H1 (cell line): ENCODE measurements around the gene UMAD1. TPM values are rescaled to one million over a fixed set of nuclear protein-coding genes. Genes with fewer than 3 reads are reported as not detected.

ENCODE experiments used
- CTCF ChIA-PET: fragments of 300-600 bp; sonication (Branson Sonifier 250); formaldehyde crosslinking; loops from one replicate; lab custom pipeline; 2021; ENCODE audit not compliant: partially characterized antibody; lab: Charles Lee
- POLR2A ChIA-PET: fragments of 300-600 bp; sonication (Branson Sonifier 250); formaldehyde crosslinking; loops from one replicate; lab custom pipeline; 2021; ENCODE audit warnings: inconsistent platforms; ENCODE audit not compliant: partially characterized antibody; lab: Charles Lee
- DNase-seq, 2 experiments: peaks; one replicate each; pipeline versions ENCODE4 v3.0.0 to v3.0.0-alpha.2; 2010 to 2022; ENCODE audit warnings: low spot score in 2 of 2, low read depth in 1 of 2, mixed read lengths in 1 of 2
- FAIRE-seq: peaks from 2 replicates; lab custom pipeline; 2011; peaks lifted over from hg19 to GRCh38; lab: Jason Lieb, UNC
- H2AFZ ChIP-seq: 2 replicates; pipeline ENCODE4 v1.8.1; 2012; ENCODE audit warnings: low read length, inconsistent platforms
- H2AK5ac ChIP-seq: 2 replicates; pipeline ENCODE4 v1.6.1; 2013; ENCODE audit warnings: low read depth, low read length
- H2BK120ac ChIP-seq: replicated peaks from 2 replicates; pipeline ENCODE3; 2013; ENCODE audit warnings: low read depth, low read length, inconsistent platforms
- H2BK12ac ChIP-seq: 2 replicates; pipeline ENCODE4 v1.6.1; 2013; ENCODE audit warnings: low read depth, low read length
- H2BK15ac ChIP-seq: 2 replicates; pipeline ENCODE4 v1.6.1; 2013; ENCODE audit warnings: low read length
- H2BK20ac ChIP-seq: 2 replicates; pipeline ENCODE4 v1.6.1; 2013; ENCODE audit warnings: low read length
- H2BK5ac ChIP-seq: 2 replicates; pipeline ENCODE4 v1.6.1; 2013; ENCODE audit warnings: low read depth, low read length
- H3K14ac ChIP-seq: 2 replicates; pipeline ENCODE4 v1.6.1; 2013; ENCODE audit warnings: inconsistent platforms; ENCODE audit not compliant: insufficient read length
- H3K18ac ChIP-seq: 2 replicates; pipeline ENCODE4 v1.6.1; 2013; ENCODE audit warnings: low read length; ENCODE audit errors: extremely low read depth
- H3K23ac ChIP-seq: 2 replicates; pipeline ENCODE4 v1.6.1; 2013; ENCODE audit warnings: inconsistent platforms; ENCODE audit not compliant: insufficient read length
- H3K23me2 ChIP-seq: 2 replicates; pipeline ENCODE4 v1.6.1; 2013; ENCODE audit warnings: low read depth, low read length
- H3K27ac ChIP-seq: 2 replicates; pipeline ENCODE4 v1.6.1; 2011; ENCODE audit warnings: low read depth, low read length, inconsistent platforms
- H3K27me3 ChIP-seq, 4 experiments: replicated peaks in 1 of 4; 1 replicate in 1 of 4; 2 replicates in 3 of 4; pipeline versions ENCODE4 v1.6.1 to v1.8.1; 2011 to 2013; ENCODE audit warnings: low read length in 3 of 4, mild to moderate bottlenecking in 3 of 4, inconsistent platforms in 2 of 4, mixed read lengths in 2 of 4, moderate library complexity in 1 of 4; ENCODE audit not compliant: control insufficient read depth in 3 of 4, insufficient read depth in 3 of 4; ENCODE audit errors: extremely low read depth in 1 of 4
- H3K36me3 ChIP-seq, 4 experiments: 2 replicates each; pipeline versions ENCODE4 v1.6.1 to v1.8.1; 2011 to 2013; ENCODE audit warnings: mild to moderate bottlenecking in 4 of 4, low read length in 3 of 4, moderate library complexity in 2 of 4, control low read depth in 1 of 4, inconsistent platforms in 1 of 4; ENCODE audit not compliant: insufficient read depth in 4 of 4, control insufficient read depth in 2 of 4
- H3K4ac ChIP-seq: replicated peaks from 2 replicates; pipeline ENCODE3; 2013; ENCODE audit warnings: low read length, low read depth, mixed read lengths, inconsistent platforms; ENCODE audit not compliant: insufficient read length
- H3K4me1 ChIP-seq, 4 experiments: replicated peaks in 1 of 4; 1 replicate in 1 of 4; 2 replicates in 3 of 4; pipeline versions ENCODE4 v1.6.1 to v1.8.1; 2011 to 2013; ENCODE audit warnings: low read length in 3 of 4, inconsistent platforms in 2 of 4, mixed read lengths in 1 of 4; ENCODE audit not compliant: insufficient read depth in 4 of 4, control insufficient read depth in 3 of 4
- H3K4me2 ChIP-seq, 2 experiments: 2 replicates each; pipeline versions ENCODE4 v1.6.1 to v1.8.1; 2011 to 2013; ENCODE audit warnings: low read depth in 2 of 2, low read length in 2 of 2, control low read depth in 1 of 2, inconsistent platforms in 1 of 2, mild to moderate bottlenecking in 1 of 2; ENCODE audit not compliant: insufficient read depth in 1 of 2
- H3K4me3 ChIP-seq, 4 experiments: fragments of 200-600, 300-600 bp in 1 of 4; sonication (generic), shearing (Covaris generic), sonication (Bioruptor Twin) in 1 of 4; 2 replicates each; pipeline versions ENCODE4 v1.5.1 to v1.8.1; 2011 to 2016; ENCODE audit warnings: low read length in 4 of 4, low read depth in 3 of 4, control low read depth in 2 of 4, inconsistent platforms in 2 of 4, mild to moderate bottlenecking in 2 of 4, mixed read lengths in 1 of 4, moderate library complexity in 1 of 4; ENCODE audit not compliant: insufficient read depth in 2 of 4; ENCODE audit errors: extremely low read depth in 1 of 4
- H3K56ac ChIP-seq: replicated peaks from 2 replicates; pipeline ENCODE3; 2013; ENCODE audit warnings: low read depth, mild to moderate bottlenecking, mixed read lengths, low read length, inconsistent platforms; ENCODE audit not compliant: insufficient read length
- H3K79me1 ChIP-seq: 2 replicates; pipeline ENCODE4 v1.6.1; 2013; ENCODE audit warnings: low read depth, low read length, control low read depth
- H3K79me2 ChIP-seq, 2 experiments: 2 replicates each; pipeline versions ENCODE4 v1.6.1 to v1.8.1; 2012 to 2013; ENCODE audit warnings: low read length in 2 of 2, mild to moderate bottlenecking in 2 of 2, inconsistent platforms in 1 of 2; ENCODE audit not compliant: insufficient read depth in 2 of 2, control insufficient read depth in 1 of 2
- H3K9ac ChIP-seq, 4 experiments: replicated peaks in 1 of 4; 1 replicate in 1 of 4; 2 replicates in 3 of 4; pipeline versions ENCODE4 v1.6.1 to v1.8.1; 2011 to 2013; ENCODE audit warnings: low read depth in 3 of 4, low read length in 3 of 4, control low read depth in 2 of 4, mild to moderate bottlenecking in 2 of 4, moderate library complexity in 2 of 4, inconsistent platforms in 1 of 4; ENCODE audit errors: extremely low read depth in 1 of 4
- H3K9me3 ChIP-seq, 2 experiments: 2 replicates each; pipeline versions ENCODE4 v1.6.1 to v1.8.1; 2012 to 2013; ENCODE audit warnings: mild to moderate bottlenecking in 2 of 2, moderate library complexity in 2 of 2, control low read depth in 1 of 2, inconsistent platforms in 1 of 2, low read depth in 1 of 2, low read length in 1 of 2, mixed read lengths in 1 of 2; ENCODE audit not compliant: insufficient read depth in 2 of 2
- H4K20me1 ChIP-seq, 2 experiments: replicated peaks in 1 of 2; 2 replicates each; pipeline versions ENCODE3 to v1.8.1; 2011 to 2013; ENCODE audit warnings: inconsistent platforms in 2 of 2, low read length in 2 of 2, mild to moderate bottlenecking in 1 of 2; ENCODE audit not compliant: insufficient read depth in 2 of 2, control insufficient read depth in 1 of 2
- H4K5ac ChIP-seq: 2 replicates; pipeline ENCODE4 v1.6.1; 2013; ENCODE audit warnings: low read length, low read depth, mixed read lengths, inconsistent platforms; ENCODE audit not compliant: insufficient read length
- H4K8ac ChIP-seq: 2 replicates; pipeline ENCODE4 v1.8.0; 2013; ENCODE audit warnings: mild to moderate bottlenecking, moderate library complexity, low read length, inconsistent platforms; ENCODE audit not compliant: insufficient read depth; ENCODE audit errors: extremely low read depth
- H4K91ac ChIP-seq: replicated peaks from 2 replicates; pipeline ENCODE3; 2013; ENCODE audit warnings: low read length, mixed read lengths, inconsistent platforms; ENCODE audit not compliant: insufficient read length
- BRCA1 ChIP-seq: IDR thresholded peaks from 2 replicates; pipeline ENCODE4 v1.6.1; 2012; ENCODE audit warnings: low read depth, low read length, improper control_type of control experiment
- CREB1 ChIP-seq: IDR thresholded peaks from 2 replicates; pipeline ENCODE4 v1.6.1; 2012; ENCODE audit warnings: inconsistent platforms
- JUND ChIP-seq: IDR thresholded peaks from 2 replicates; pipeline ENCODE4 v1.6.1; 2011; ENCODE audit warnings: mild to moderate bottlenecking, improper control_type of control experiment, low read length
- KDM1A ChIP-seq: fragments of 200-600, 300-600 bp; sonication (generic); IDR thresholded peaks from 2 replicates; pipeline ENCODE4 v1.7.1; 2016; ENCODE audit warnings: mild to moderate bottlenecking, low read length, borderline replicate concordance
- PHF8 ChIP-seq: fragments of 200-600 bp; sonication (generic); conservative IDR thresholded peaks from 2 replicates; pipeline ENCODE4 v1.7.1; 2012; ENCODE audit warnings: low read depth, mild to moderate bottlenecking, inconsistent platforms, low read length, moderate library complexity
- POLR2AphosphoS5 ChIP-seq: IDR thresholded peaks from 2 replicates; pipeline ENCODE4 v1.6.1; 2011; ENCODE audit warnings: low read depth, low read length
- POU5F1 ChIP-seq: IDR thresholded peaks from 2 replicates; pipeline ENCODE4 v1.6.1; 2011; ENCODE audit warnings: low read depth, mild to moderate bottlenecking, low read length, moderate library complexity
- SIN3A ChIP-seq, 2 experiments: IDR thresholded peaks in 1 of 2; conservative IDR thresholded peaks in 1 of 2; 2 replicates each; pipeline ENCODE4 v1.6.1; 2011 to 2012; ENCODE audit warnings: low read length in 2 of 2, improper control_type of control experiment in 1 of 2, low read depth in 1 of 2, mild to moderate bottlenecking in 1 of 2
- SP2 ChIP-seq: IDR thresholded peaks from 2 replicates; pipeline ENCODE4 v1.6.1; 2012; ENCODE audit warnings: mild to moderate bottlenecking, low read length, inconsistent platforms
- TBP ChIP-seq: IDR thresholded peaks from 2 replicates; pipeline ENCODE4 v1.6.1; 2011; ENCODE audit warnings: low read depth, low read length, improper control_type of control experiment
- polyA plus RNA-seq, 7 experiments: library from polyadenylated mRNA; depleted of rRNA in 3 of 7; stranded (reverse) in 5 of 7; unstranded in 2 of 7; fragments of >200 nt in 5 of 7; fragments of 200-250 nt in 2 of 7; gene quantifications; 1 replicate in 5 of 7; 2 replicates in 1 of 7; 4 replicates in 1 of 7; pipeline versions ENCODE4 v1.2.1 to v1.2.3, GENCODE V29; 2011 to 2013; ENCODE audit warnings: missing spikeins in 2 of 7, mixed read lengths in 2 of 7
- total RNA-seq: library from RNA; stranded (reverse); fragmentation: NEBNext Ultra II Directional; extraction: Animal tissue kit (Norgen Biotek cat#: 25700); gene quantifications from 2 replicates; pipeline ENCODE4 v1.2.1, GENCODE V29; 2021
- TF ChIP-seq, protein P1 (sequence below): IDR thresholded peaks from 2 replicates; pipeline ENCODE4 v1.6.1; 2012; ENCODE audit warnings: low read length, inconsistent platforms

UMAD1 gene
- total and polyA plus RNA-seq, 2 of the 8 experiments (the other 6 are each of a cell fraction or from before 2014, with no cell fraction given) = 10.4 to 12.3 TPM

DNA sequence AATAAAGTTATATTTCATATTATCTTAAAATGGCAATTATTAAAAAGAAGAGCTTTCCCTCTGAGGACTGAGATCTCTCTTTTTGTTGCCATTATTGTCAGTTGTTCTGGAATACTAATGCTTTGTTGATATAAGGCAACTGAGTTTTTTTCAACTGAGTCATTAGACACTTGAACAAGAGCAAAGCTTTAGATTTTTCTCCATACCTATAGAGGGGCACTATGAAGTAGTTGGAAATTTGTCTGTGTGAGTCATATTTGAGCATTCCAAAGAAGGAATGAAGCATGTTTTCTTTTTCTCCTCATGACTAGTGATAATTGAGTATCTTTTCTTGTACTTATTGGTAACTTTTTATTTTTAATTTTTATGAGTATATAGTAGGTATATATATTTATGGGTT, 53.3 kb downstream of the UMAD1 start:
- POLR2A ChIA-PET = no interaction called here
- Histone ChIP-seq H2BK20ac (no peak overlapping the region), H3K56ac (no peak overlapping the region), H3K27me3 (no peaks in the 10 kb centered on the region), H3K4me2 (no peak overlapping the region), H2AFZ (no peak overlapping the region), H4K5ac (no peak overlapping the region), H4K20me1 (no peaks in the 10 kb centered on the region), H3K9me3 (no peaks in the 10 kb centered on the region), H2BK12ac (no peak overlapping the region), H4K91ac (no peak overlapping the region), H2BK15ac (no peak overlapping the region), H3K79me2 (no peaks in the 10 kb centered on the region), H3K23me2 (no peaks in the 10 kb centered on the region), H2AK5ac (no peak overlapping the region), H3K14ac (no peak overlapping the region), H3K79me1 (no peaks in the 10 kb centered on the region), H3K4me1 (peaks cover 0 to 3% (median 0%) of the 10 kb centered on the region in 4 experiments; a peak in 1 of 7 replicates), H3K4me3 (no peak overlapping the region), H2BK5ac (no peak overlapping the region), H3K4ac (no peak overlapping the region), H3K9ac (no peak overlapping the region), H2BK120ac (no peak overlapping the region), H3K36me3 (no peaks in the 10 kb centered on the region), H3K18ac (no peak overlapping the region), H4K8ac (no peak overlapping the region), H3K27ac (no peak overlapping the region), H3K23ac (no peak overlapping the region)
- DNase-seq = no peak
- peak; percentile 58 for FAIRE-seq
- CTCF ChIA-PET = interaction anchor here (0.7 to 4.0 kb wide), 2 partner anchors 13 to 397 kb away, joined by 3 to 19 read pairs; no protein-coding TSS in a partner anchor
- no peak for TF ChIP-seq POLR2AphosphoS5
- no peak for TF ChIP-seq TBP
- no peak for TF ChIP-seq POU5F1
- TF ChIP-seq CREB1 = no peak
- no peak for TF ChIP-seq SIN3A (conservative IDR thresholded peaks at IDR 0.05 in 1 of 2, IDR thresholded peaks at IDR 0.05 in 1 of 2; ENCODE audit: low read depth in 1 of 2, low read length in 2 of 2)
- TF ChIP-seq, protein P1, sequence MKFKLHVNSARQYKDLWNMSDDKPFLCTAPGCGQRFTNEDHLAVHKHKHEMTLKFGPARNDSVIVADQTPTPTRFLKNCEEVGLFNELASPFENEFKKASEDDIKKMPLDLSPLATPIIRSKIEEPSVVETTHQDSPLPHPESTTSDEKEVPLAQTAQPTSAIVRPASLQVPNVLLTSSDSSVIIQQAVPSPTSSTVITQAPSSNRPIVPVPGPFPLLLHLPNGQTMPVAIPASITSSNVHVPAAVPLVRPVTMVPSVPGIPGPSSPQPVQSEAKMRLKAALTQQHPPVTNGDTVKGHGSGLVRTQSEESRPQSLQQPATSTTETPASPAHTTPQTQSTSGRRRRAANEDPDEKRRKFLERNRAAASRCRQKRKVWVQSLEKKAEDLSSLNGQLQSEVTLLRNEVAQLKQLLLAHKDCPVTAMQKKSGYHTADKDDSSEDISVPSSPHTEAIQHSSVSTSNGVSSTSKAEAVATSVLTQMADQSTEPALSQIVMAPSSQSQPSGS = no peak
- no peak for TF ChIP-seq KDM1A
- TF ChIP-seq PHF8 = no peak
- TF ChIP-seq JUND = no peak
- TF ChIP-seq BRCA1 = no peak
- TF ChIP-seq SP2 = no peak
